ENCODE results near the gene ADARB1. TPM values are rescaled to one million over a fixed set of nuclear protein-coding genes. Genes with fewer than 3 reads are reported as not detected.
A peak's percentile ranks its signal among the peaks of the same experiment; 100 is the strongest.

Gene ADARB1
- total and polyA plus RNA-seq, 2 of the 8 experiments (the other 6 are each of a cell fraction or from before 2014, with no cell fraction given): 4.7 to 14.9 TPM

DNA sequence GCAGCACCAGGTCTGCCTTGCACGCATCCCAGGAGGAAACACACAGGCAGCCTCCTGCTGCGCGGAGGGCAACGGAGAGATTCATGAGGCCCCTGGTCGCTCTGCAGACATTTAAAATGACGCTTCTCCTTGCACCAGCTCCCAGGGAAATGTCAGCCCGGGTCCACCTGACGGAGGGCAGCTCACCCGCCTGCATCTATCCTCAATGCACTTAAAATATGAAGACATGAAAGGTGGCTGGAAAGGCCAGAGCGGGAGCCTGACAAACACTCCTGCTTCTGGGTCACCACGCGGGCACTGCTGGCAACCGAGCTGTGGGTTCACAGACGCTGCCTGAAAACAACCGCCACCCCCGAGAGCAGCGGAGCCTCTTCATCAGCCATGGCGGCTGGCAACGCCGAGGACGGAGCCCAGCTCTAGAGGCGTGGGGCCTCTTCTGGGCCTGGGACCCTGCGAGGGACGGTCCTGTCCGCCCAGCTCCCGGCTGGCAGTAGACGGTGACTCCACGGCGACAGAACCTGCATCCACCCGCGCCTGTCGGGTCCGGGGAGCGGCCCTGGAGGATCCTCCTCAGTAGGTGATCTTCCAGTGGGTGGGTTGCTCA lies 190.6 kb downstream of the ADARB1 start:
- no peaks in the 10 kb centered on the region; the same call in 1 of the 2 replicates for H3K79me1 ChIP-seq (ENCODE audit: low read depth, low read length)
- H4K20me1 ChIP-seq (replicated peaks in 1 of 2; ENCODE audit: control insufficient read depth in 1 of 2, insufficient read depth in 2 of 2, low read length in 2 of 2): peaks cover 0 to 7% of the 10 kb centered on the region in 2 experiments
- H2AK5ac ChIP-seq (ENCODE audit: low read depth, low read length): no peak overlapping the region
- H3K4ac ChIP-seq (replicated peaks; ENCODE audit: insufficient read length, low read depth, low read length): no peak overlapping the region
- no peak overlapping the region for H4K8ac ChIP-seq (ENCODE audit: extremely low read depth, insufficient read depth, low read length)
- H3K9me3 ChIP-seq (ENCODE audit: insufficient read depth in 2 of 2, low read depth in 1 of 2, low read length in 1 of 2): peaks cover 0 to 4% of the 10 kb centered on the region in 2 experiments; a peak in 1 of 4 replicates
- H3K4me1 ChIP-seq (replicated peaks in 1 of 4; ENCODE audit: control insufficient read depth in 3 of 4, insufficient read depth in 4 of 4, low read length in 3 of 4): no peaks in the 10 kb centered on the region
- H3K23me2 ChIP-seq (ENCODE audit: low read depth, low read length): no peaks in the 10 kb centered on the region
- no peak overlapping the region for H3K27ac ChIP-seq (ENCODE audit: low read depth, low read length)
- H2BK15ac ChIP-seq (ENCODE audit: low read length): no peak overlapping the region
- H3K79me2 ChIP-seq (ENCODE audit: control insufficient read depth in 1 of 2, insufficient read depth in 2 of 2, low read length in 2 of 2): no peaks in the 10 kb centered on the region; a peak in 1 of 4 replicates
- no peak overlapping the region for H2BK20ac ChIP-seq (ENCODE audit: low read length)
- POLR2A ChIA-PET (ENCODE audit: partially characterized antibody): no interaction called here
- no peak overlapping the region for H3K56ac ChIP-seq (replicated peaks; ENCODE audit: insufficient read length, low read depth, low read length)
- H2BK5ac ChIP-seq (ENCODE audit: low read depth, low read length): no peak overlapping the region
- no peak overlapping the region for H3K23ac ChIP-seq (ENCODE audit: insufficient read length)
- H4K91ac ChIP-seq (replicated peaks; ENCODE audit: insufficient read length, low read length): no peak overlapping the region
- no peaks in the 10 kb centered on the region for H3K27me3 ChIP-seq (replicated peaks in 1 of 4; ENCODE audit: control insufficient read depth in 3 of 4, extremely low read depth in 1 of 4, insufficient read depth in 3 of 4, low read length in 3 of 4)
- H2BK120ac ChIP-seq (replicated peaks; ENCODE audit: low read depth, low read length): no peak overlapping the region
- no peak overlapping the region for H3K4me2 ChIP-seq (ENCODE audit: insufficient read depth in 1 of 2, low read depth in 2 of 2, low read length in 2 of 2)
- CTCF ChIA-PET (ENCODE audit: partially characterized antibody): no interaction called here
- peaks cover 12 to 43% (median 37%) of the 10 kb centered on the region in 4 experiments for H3K36me3 ChIP-seq (ENCODE audit: control insufficient read depth in 2 of 4, insufficient read depth in 4 of 4, low read length in 3 of 4)
- DNase-seq (ENCODE audit: low read depth in 1 of 2, low spot score in 2 of 2) (peak in 1 of 2 experiments; percentile 29), FAIRE-seq (no peak)
- H2AFZ ChIP-seq (ENCODE audit: low read length): no peak overlapping the region
- H4K5ac ChIP-seq (ENCODE audit: insufficient read length, low read depth, low read length): no peak overlapping the region
- no peak overlapping the region for H3K4me3 ChIP-seq (ENCODE audit: extremely low read depth in 1 of 4, insufficient read depth in 2 of 4, low read depth in 3 of 4, low read length in 4 of 4)
- H3K14ac ChIP-seq (ENCODE audit: insufficient read length): no peak overlapping the region
- H3K9ac ChIP-seq (replicated peaks in 1 of 4; ENCODE audit: extremely low read depth in 1 of 4, low read depth in 3 of 4, low read length in 3 of 4): no peak overlapping the region
- WGBS, 2 experiments (ENCODE audit: extremely low coverage in 1 of 2, insufficient coverage in 1 of 2, insufficient read length in 1 of 2, insufficient replicate concordance in 2 of 2, low coverage in 1 of 2, low lambda C conversion rate in 2 of 2, missing lambda C conversion rate in 1 of 2): 93% methylated on average over 34 of the region's 34 CpGs; no CpG with 5 or more reads in 1 of the 2 experiments
- H2BK12ac ChIP-seq (ENCODE audit: low read depth, low read length): no peak overlapping the region
- H3K18ac ChIP-seq (ENCODE audit: extremely low read depth, low read length): no peak overlapping the region
- TF ChIP-seq HDAC6 (IDR thresholded peaks at IDR 0.05; ENCODE audit: low read depth, low read length): no peak

Measured in H1 (cell line).